Ishikawa (cell line): Measurements from ENCODE around the gene FKBP4.

Experiments used
- CEBPB ChIP-seq: IDR thresholded peaks from 2 replicates; pipeline ENCODE4 v1.6.1; 2012
- CREB1 ChIP-seq: IDR thresholded peaks from 2 replicates; pipeline ENCODE4 v1.6.1; 2012; ENCODE audit warnings: low read depth

DNA sequence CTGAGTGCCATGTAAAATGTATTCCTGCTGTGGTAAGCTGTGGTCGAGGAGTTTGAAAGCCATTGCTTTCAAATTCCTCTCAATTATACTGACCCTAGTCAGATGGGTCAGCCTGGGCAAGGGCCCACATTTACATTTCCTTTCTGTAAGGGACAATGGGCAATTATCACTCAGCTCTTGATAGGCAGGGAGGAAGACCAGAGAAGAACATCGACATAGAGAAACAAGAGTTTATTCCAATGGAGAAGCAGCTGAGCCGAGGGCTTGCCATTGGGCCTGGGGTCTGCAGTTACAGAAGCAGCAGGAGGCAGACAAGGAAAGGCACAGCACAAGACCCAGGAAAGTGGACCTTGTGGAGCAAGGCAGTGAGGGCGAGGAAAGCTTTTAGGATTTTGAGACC is 30.4 kb downstream of the FKBP4 start:
- no peak for TF ChIP-seq CREB1
- no peak for TF ChIP-seq CEBPB
